Gastrocnemius medialis (tissue), 4 donors: Measurements from ENCODE around the gene PPP1R12A. TPM values are rescaled to one million over a fixed set of nuclear protein-coding genes. Genes with fewer than 3 reads are reported as not detected.

Experiments used
- ATAC-seq, 2 donors: fragments of 150-250 bp; one replicate each; pipeline ENCODE4 v1.9.1; 2016
- DNase-seq, 2 donors: peaks; one replicate each; pipeline ENCODE4 v3.0.0-alpha.2; 2019
- H3K27ac ChIP-seq, 4 donors: fragments of 200-600 bp; sonication (generic); 1 replicate in 1 of 4; 2 replicates in 3 of 4; pipeline ENCODE4 v1.5.1; 2016 to 2018; ENCODE audit warnings: mild to moderate bottlenecking in 2 of 4, moderate library complexity in 1 of 4
- H3K27me3 ChIP-seq, 3 donors: fragments of 200-600 bp; sonication (generic) in 2 of 3; 1 replicate in 1 of 3; 2 replicates in 2 of 3; pipeline versions ENCODE4 v1.5.1 to v1.6.0; 2016 to 2019; ENCODE audit warnings: mild to moderate bottlenecking in 1 of 3, moderate library complexity in 1 of 3
- H3K36me3 ChIP-seq, 2 donors: fragments of 200-600 bp; sonication (generic) in 1 of 2; one replicate each; pipeline ENCODE4 v1.5.1; 2017 to 2018
- H3K4me1 ChIP-seq, 2 donors: fragments of 200-600 bp; sonication (generic) in 1 of 2; one replicate each; pipeline ENCODE4 v1.5.1; 2016 to 2017; ENCODE audit warnings: mild to moderate bottlenecking in 2 of 2
- H3K4me3 ChIP-seq, 4 donors: fragments of 200-600 bp; sonication (generic) in 3 of 4; 1 replicate in 1 of 4; 2 replicates in 3 of 4; pipeline ENCODE4 v1.5.1; 2016 to 2019; ENCODE audit warnings: mild to moderate bottlenecking in 2 of 4
- H3K9me3 ChIP-seq, 3 donors: fragments of 200-600 bp; sonication (generic) in 2 of 3; 1 replicate in 1 of 3; 2 replicates in 2 of 3; pipeline ENCODE4 v1.5.1; 2016 to 2019
- POLR2A ChIP-seq, 2 donors: fragments of 450-650 bp; IDR thresholded peaks; one replicate each; pipeline ENCODE4 v1.6.1; 2017; ENCODE audit warnings: antibody characterized with exemption in 2 of 2, mild to moderate bottlenecking in 2 of 2, moderate library complexity in 2 of 2
- in situ Hi-C, 4 donors: fragments of 200-750 bp; cut with MboI; loops; one replicate each; pipeline versions ENCODE4 v1.15.0 to v1.8.0; 2017; ENCODE audit warnings: low sequenced_read_pairs in 4 of 4
- intact Hi-C: fragments of 100-400 bp; cut with DNase I; formaldehyde crosslinking; loops from one replicate; pipeline ENCODE4 v1.15.1; 2023; ENCODE audit warnings: low total_unique reads
- total RNA-seq, 4 donors: library from RNA; depleted of rRNA; stranded (reverse); fragments of >200 nt; gene quantifications; one replicate each; pipeline versions ENCODE4 v1.1.0 to v1.2.3, GENCODE V29; 2016
- TF ChIP-seq, protein P1 (sequence below), 5 experiments: fragments of 450-650 bp in 3 of 5; fragments of 200-600 bp in 2 of 5; sonication (generic) in 2 of 5; IDR thresholded peaks in 4 of 5; conservative IDR thresholded peaks in 1 of 5; 1 replicate in 4 of 5; 2 replicates in 1 of 5; pipeline ENCODE4 v1.5.1; 2016 to 2019; ENCODE audit warnings: antibody characterized with exemption in 5 of 5, mild to moderate bottlenecking in 3 of 5, moderate library complexity in 3 of 5

Gene PPP1R12A
- total RNA-seq, 4 donors from 2014 or later: 38.0 to 65.7 (median 47.2) TPM

DNA sequence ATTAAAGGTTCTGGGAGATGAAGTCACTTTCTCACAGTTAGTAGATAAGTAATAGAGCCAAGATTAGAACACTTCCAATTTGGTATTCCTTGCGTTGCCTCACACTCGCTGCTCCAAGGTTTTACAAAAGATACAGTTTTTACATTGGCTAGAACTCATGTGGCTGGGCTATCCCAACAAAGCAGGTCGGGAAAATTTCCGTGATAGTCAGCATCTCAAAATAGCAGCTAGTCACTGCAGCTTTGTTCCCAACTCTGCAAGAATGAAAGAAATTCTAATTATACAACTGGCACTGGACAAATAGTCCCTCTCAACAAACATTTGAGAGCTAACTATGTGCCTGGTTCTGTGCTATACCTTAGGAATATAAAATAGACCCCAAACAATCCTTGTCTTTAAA is 24.6 kb upstream of the PPP1R12A start:
- TF ChIP-seq POLR2A (IDR thresholded peaks at IDR 0.05): no peak
- TF ChIP-seq, protein P1, sequence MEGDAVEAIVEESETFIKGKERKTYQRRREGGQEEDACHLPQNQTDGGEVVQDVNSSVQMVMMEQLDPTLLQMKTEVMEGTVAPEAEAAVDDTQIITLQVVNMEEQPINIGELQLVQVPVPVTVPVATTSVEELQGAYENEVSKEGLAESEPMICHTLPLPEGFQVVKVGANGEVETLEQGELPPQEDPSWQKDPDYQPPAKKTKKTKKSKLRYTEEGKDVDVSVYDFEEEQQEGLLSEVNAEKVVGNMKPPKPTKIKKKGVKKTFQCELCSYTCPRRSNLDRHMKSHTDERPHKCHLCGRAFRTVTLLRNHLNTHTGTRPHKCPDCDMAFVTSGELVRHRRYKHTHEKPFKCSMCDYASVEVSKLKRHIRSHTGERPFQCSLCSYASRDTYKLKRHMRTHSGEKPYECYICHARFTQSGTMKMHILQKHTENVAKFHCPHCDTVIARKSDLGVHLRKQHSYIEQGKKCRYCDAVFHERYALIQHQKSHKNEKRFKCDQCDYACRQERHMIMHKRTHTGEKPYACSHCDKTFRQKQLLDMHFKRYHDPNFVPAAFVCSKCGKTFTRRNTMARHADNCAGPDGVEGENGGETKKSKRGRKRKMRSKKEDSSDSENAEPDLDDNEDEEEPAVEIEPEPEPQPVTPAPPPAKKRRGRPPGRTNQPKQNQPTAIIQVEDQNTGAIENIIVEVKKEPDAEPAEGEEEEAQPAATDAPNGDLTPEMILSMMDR (IDR thresholded peaks at IDR 0.05 in 4 of 5, conservative IDR thresholded peaks at IDR 0.05 in 1 of 5): no peak
- in situ Hi-C loops: no loop called here
- no peak for ATAC-seq
- H3K36me3 ChIP-seq: no peaks in the 10 kb centered on the region
- intact Hi-C loops: no loop called here
- peaks cover 0 to 7% (median 0%) of the 10 kb centered on the region in 3 donors for H3K9me3 ChIP-seq
- H3K4me1 ChIP-seq: no peaks in the 10 kb centered on the region
- H3K27me3 ChIP-seq: no peaks in the 10 kb centered on the region
- H3K27ac ChIP-seq: no peak overlapping the region
- H3K4me3 ChIP-seq: no peak overlapping the region
- DNase-seq: no peak

DNA sequence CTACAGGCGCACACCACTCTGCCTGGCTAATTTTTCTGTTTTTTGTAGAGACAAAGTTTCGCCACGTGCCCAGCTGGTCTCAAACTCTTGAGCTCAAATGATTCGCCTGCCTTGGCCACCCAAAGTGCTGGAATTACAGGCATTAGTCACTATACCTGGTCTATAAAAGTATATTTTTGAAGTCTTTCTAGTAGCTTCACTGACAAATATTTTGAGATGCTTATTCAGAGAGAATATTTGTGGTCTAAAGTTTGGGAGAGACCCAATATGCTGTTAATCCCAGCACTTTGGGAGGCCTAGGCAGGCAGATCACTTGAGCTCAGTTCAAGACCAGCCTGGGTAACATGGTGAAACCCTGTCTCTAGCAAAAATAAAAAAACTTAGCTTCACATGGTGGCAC is 22.0 kb upstream of the PPP1R12A start:
- H3K27ac ChIP-seq: no peak overlapping the region
- DNase-seq (no peak), ATAC-seq (no peak)
- H3K4me1 ChIP-seq: no peaks in the 10 kb centered on the region
- intact Hi-C loops: no loop called here
- H3K36me3 ChIP-seq: no peaks in the 10 kb centered on the region
- TF ChIP-seq, protein P1 (IDR thresholded peaks at IDR 0.05 in 4 of 5, conservative IDR thresholded peaks at IDR 0.05 in 1 of 5): no peak
- no peak for TF ChIP-seq POLR2A (IDR thresholded peaks at IDR 0.05)
- peaks cover 0 to 7% (median 0%) of the 10 kb centered on the region in 3 donors for H3K9me3 ChIP-seq
- in situ Hi-C loops: no loop called here
- no peaks in the 10 kb centered on the region for H3K27me3 ChIP-seq
- H3K4me3 ChIP-seq: no peak overlapping the region

DNA sequence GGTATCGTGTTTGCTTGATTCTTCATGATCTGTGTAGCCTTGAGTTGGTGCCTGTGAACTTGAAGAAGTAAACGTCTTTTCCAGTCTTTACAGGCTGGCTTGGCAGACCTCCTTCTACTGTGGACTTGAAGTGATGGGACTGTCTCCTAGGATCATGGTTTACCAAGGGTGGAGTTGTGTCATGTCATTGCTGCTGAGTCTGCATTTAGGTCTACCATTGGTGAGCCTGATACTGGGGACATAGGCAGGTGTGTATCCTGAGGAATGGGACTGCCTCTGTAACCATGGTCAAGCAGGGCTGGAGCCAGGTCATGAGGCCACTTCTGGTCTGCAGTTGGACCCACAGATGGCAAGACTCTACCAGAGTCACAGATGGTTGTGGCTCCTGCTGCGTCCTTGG is 20.7 kb upstream of the PPP1R12A start:
- ATAC-seq: no peak
- in situ Hi-C loops: no loop called here
- no peaks in the 10 kb centered on the region for H3K36me3 ChIP-seq

DNA sequence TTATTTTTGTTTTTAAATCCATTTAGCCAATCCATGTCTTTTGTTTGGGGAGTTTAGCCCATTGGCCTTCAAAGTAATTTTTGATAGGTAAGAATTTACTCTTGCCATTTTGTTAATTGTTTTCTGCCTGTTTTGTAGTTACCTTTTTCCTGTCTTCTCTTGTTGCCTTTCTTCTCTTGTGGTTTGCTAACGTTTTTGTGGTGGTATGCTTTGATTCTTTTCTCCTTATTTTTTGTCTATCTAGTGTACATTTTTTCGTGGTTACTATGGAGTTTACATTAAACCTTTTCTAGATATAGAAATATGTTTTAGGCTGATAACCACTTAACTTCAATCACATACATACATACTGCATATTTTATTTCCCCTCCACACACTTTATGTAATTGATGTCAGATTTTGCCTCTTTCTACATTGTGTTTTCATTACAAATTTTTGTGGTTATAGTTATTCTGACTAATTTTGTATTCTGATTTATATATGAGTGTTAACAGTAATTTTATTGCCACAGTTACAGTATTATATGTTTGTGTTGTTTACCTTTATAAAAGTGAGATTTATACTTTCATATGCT is 19.2 kb upstream of the PPP1R12A start:
- in situ Hi-C loops (no loop called here), intact Hi-C loops (no loop called here)
- Histone ChIP-seq H3K4me1 (no peaks in the 10 kb centered on the region), H3K36me3 (no peaks in the 10 kb centered on the region), H3K27me3 (no peaks in the 10 kb centered on the region), H3K4me3 (no peak overlapping the region), H3K27ac (no peak overlapping the region), H3K9me3 (peaks cover 0 to 7% (median 0%) of the 10 kb centered on the region in 3 donors)
- ATAC-seq (no peak), DNase-seq (no peak)
- TF ChIP-seq, protein P1 (IDR thresholded peaks at IDR 0.05 in 4 of 5, conservative IDR thresholded peaks at IDR 0.05 in 1 of 5): no peak
- no peak for TF ChIP-seq POLR2A (IDR thresholded peaks at IDR 0.05)

More for the DNA sequence above, 20.7 kb upstream of the PPP1R12A start:
- TF ChIP-seq POLR2A (IDR thresholded peaks at IDR 0.05): no peak
- TF ChIP-seq, protein P1 (IDR thresholded peaks at IDR 0.05 in 4 of 5, conservative IDR thresholded peaks at IDR 0.05 in 1 of 5): no peak
- peaks cover 0 to 7% (median 0%) of the 10 kb centered on the region in 3 donors for H3K9me3 ChIP-seq
- H3K4me1 ChIP-seq: no peaks in the 10 kb centered on the region
- no peak overlapping the region for H3K4me3 ChIP-seq
- intact Hi-C loops: no loop called here
- DNase-seq: no peak
- no peak overlapping the region for H3K27ac ChIP-seq
- H3K27me3 ChIP-seq: no peaks in the 10 kb centered on the region

DNA sequence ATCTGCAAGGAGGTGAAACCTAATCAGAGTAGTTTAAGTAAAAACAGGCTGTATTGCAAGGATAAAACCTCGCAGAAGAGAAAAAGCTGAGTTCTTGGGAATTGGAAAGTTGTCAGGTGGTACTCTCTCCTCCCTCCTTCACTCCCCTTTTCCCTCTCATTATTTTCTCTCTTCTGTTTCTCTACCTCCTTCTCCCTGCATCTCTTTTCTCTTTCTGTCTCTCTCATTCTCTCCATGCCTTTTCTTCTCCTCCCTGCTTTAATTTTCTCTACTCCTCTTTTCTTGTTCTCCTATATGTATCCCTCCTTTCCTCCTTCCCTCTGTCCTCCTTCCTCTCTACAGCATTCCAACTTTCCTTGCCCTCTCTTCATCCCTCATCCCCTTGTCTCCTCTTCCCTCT is 14.2 kb upstream of the PPP1R12A start:
- DNase-seq: no peak
- intact Hi-C loops (no loop called here), in situ Hi-C loops (no loop called here)
- H3K9me3 ChIP-seq: no peaks in the 10 kb centered on the region
- no peak for TF ChIP-seq POLR2A (IDR thresholded peaks at IDR 0.05)
- TF ChIP-seq, protein P1 (IDR thresholded peaks at IDR 0.05 in 4 of 5, conservative IDR thresholded peaks at IDR 0.05 in 1 of 5): no peak
- no peaks in the 10 kb centered on the region for H3K36me3 ChIP-seq
- no peak overlapping the region for H3K4me3 ChIP-seq
- no peaks in the 10 kb centered on the region for H3K4me1 ChIP-seq
- no peaks in the 10 kb centered on the region for H3K27me3 ChIP-seq
- H3K27ac ChIP-seq: no peak overlapping the region
- no peak for ATAC-seq
